ENCODE measurements around the gene PCSK2. TPM values are rescaled to one million over a fixed set of nuclear protein-coding genes. Genes with fewer than 3 reads are reported as not detected.
"Not testable (repeated sequence)": the region's sequence is repeated elsewhere in the genome, so short reads cannot be mapped to it uniquely, and the experiment has no call there.

PCSK2 gene
- total RNA-seq, 4 donors from 2014 or later: 5.3 to 18.1 (median 10.9) TPM

GRCh38 chr20:17202673-17203072 lies 24.2 kb upstream of the PCSK2 start:
- 14 to 28% methylated on average over 8 of the region's 8 CpGs for WGBS, 2 donors
- intact Hi-C loops (cut with DNase I; ENCODE audit: low total_unique reads): no loop called here
- DNase-seq (ENCODE audit: low spot score in 2 of 2): no peak
- H3K4me3 ChIP-seq (ENCODE audit: low read depth, poor library complexity, severe bottlenecking): no peak overlapping the region
- TF ChIP-seq POLR2A (IDR thresholded peaks at IDR 0.05): no peak
- TF ChIP-seq, protein P1, sequence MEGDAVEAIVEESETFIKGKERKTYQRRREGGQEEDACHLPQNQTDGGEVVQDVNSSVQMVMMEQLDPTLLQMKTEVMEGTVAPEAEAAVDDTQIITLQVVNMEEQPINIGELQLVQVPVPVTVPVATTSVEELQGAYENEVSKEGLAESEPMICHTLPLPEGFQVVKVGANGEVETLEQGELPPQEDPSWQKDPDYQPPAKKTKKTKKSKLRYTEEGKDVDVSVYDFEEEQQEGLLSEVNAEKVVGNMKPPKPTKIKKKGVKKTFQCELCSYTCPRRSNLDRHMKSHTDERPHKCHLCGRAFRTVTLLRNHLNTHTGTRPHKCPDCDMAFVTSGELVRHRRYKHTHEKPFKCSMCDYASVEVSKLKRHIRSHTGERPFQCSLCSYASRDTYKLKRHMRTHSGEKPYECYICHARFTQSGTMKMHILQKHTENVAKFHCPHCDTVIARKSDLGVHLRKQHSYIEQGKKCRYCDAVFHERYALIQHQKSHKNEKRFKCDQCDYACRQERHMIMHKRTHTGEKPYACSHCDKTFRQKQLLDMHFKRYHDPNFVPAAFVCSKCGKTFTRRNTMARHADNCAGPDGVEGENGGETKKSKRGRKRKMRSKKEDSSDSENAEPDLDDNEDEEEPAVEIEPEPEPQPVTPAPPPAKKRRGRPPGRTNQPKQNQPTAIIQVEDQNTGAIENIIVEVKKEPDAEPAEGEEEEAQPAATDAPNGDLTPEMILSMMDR (IDR thresholded peaks at IDR 0.05): no peak

GRCh38 chr20:17205084-17205813 lies 21.6 kb upstream of the PCSK2 start:
- 77 to 79% methylated on average over 7 of the region's 7 CpGs for WGBS, 2 donors
- intact Hi-C loops (cut with DNase I; ENCODE audit: low total_unique reads): no loop called here
- TF ChIP-seq, protein P1 (IDR thresholded peaks at IDR 0.05): no peak
- no peak for TF ChIP-seq POLR2A (IDR thresholded peaks at IDR 0.05)
- DNase-seq (ENCODE audit: low spot score in 2 of 2): no peak
- no peak overlapping the region for H3K4me3 ChIP-seq (ENCODE audit: low read depth, poor library complexity, severe bottlenecking)

- no peak for TF ChIP-seq POLR2A (IDR thresholded peaks at IDR 0.05)
- TF ChIP-seq, protein P1 (IDR thresholded peaks at IDR 0.05): no peak
- no peak overlapping the region for H3K4me3 ChIP-seq (ENCODE audit: low read depth, poor library complexity, severe bottlenecking)
- WGBS, 2 donors: 49 to 57% methylated on average over 3 of the region's 3 CpGs
- intact Hi-C loops (cut with DNase I; ENCODE audit: low total_unique reads): no loop called here
- DNase-seq (ENCODE audit: low spot score in 2 of 2): no peak
Observed at GRCh38 chr20:17210387-17210786, 16.5 kb upstream of the PCSK2 start.

DNA sequence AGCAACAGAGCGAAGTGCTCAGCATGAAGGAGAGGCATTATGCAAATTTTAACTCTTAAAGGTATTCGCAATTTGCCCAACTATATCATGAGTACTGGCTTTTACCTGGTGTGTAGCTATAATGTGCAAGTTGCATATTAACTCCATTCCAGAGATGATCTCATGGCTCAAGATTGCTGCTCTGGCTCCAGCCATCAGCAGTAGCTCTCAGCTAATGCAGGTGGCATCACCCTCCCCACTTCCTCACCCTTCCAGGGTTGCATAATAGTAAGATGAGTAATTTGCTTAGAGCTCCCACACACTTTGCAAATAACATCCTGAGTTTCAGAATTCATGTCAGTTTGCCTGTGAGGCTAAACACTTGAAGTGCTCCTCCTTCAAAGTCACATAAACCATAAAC lies 15.9 kb upstream of the PCSK2 start:
- H3K4me3 ChIP-seq (ENCODE audit: low read depth, poor library complexity, severe bottlenecking): no peak overlapping the region
- 80 to 84% methylated on average over 2 of the region's 2 CpGs for WGBS, 2 donors
- TF ChIP-seq POLR2A (IDR thresholded peaks at IDR 0.05): no peak
- TF ChIP-seq, protein P1 (IDR thresholded peaks at IDR 0.05): no peak
- intact Hi-C loops (cut with DNase I; ENCODE audit: low total_unique reads): no loop called here
- no peak for DNase-seq (ENCODE audit: low spot score in 2 of 2)

DNA sequence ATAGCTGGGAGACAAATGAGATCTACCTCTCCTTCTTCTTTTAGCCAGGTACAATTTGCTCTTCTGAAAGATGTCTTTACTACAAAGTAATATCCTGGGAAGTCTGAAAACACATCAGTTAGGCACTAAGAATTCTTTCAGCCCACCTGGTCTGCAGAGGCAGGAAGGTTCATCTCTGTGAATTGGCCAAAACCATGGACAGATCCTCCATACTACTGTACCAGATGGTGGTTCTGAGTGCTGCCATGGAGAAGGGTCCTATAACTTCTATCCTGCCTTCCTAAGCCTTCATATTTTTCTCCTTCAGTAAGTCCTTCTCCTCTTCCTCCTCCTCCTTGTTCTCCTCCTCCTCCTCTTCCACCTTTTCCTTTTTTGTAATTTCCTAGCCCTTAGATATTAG lies 11.7 kb upstream of the PCSK2 start:
- DNase-seq (ENCODE audit: low spot score in 2 of 2): no peak
- intact Hi-C loops (cut with DNase I; ENCODE audit: low total_unique reads): no loop called here
- TF ChIP-seq, protein P1 (IDR thresholded peaks at IDR 0.05): no peak
- no peak for TF ChIP-seq POLR2A (IDR thresholded peaks at IDR 0.05)
- no peak overlapping the region for H3K4me3 ChIP-seq (ENCODE audit: low read depth, poor library complexity, severe bottlenecking)

DNA sequence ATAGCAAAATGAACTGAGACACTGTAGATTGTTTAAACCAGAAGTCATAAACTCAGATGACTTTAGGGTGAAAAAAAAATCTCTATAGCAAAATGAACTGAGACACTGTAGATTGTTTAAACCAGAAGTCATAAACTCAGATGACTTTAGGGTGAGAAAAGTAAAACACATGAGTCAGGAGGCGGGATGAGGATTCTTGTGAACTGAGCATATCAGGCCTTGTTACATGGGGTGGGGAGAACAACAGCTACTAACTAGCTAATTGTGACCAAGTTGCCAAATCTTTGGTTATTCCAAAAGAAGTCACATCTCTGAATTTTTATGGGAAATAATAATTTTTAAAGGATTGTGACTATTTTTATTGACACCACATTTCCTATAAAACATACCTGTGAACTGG lies 7.0 kb upstream of the PCSK2 start:
- WGBS, 2 donors: 74 to 94% methylated on average over 1 of the region's 1 CpG
- intact Hi-C loops (cut with DNase I; ENCODE audit: low total_unique reads); DNase-seq (ENCODE audit: low spot score in 2 of 2); H3K4me3 ChIP-seq (ENCODE audit: low read depth, poor library complexity, severe bottlenecking): not testable (repeated sequence)

Data from lower leg skin (tissue), 4 donors.